ENCODE measurements around the gene SASH1.

SASH1 gene

GRCh38 chr6:148317051-148317450 lies 25.6 kb upstream of the SASH1 start:
- no peaks in the 10 kb centered on the region for H4K20me1 ChIP-seq (ENCODE audit: insufficient read depth, low read length)
- no peak for ATAC-seq (ENCODE audit: insufficient read depth, low read depth)
- H3K4me1 ChIP-seq (ENCODE audit: insufficient read depth, low read length) = no peaks in the 10 kb centered on the region
- H2AFZ ChIP-seq (ENCODE audit: low read depth, low read length) = no peak overlapping the region
- H3K27me3 ChIP-seq (ENCODE audit: insufficient read depth, low read length, poor library complexity) = peaks cover 5% of the 10 kb centered on the region
- H3K4me2 ChIP-seq (ENCODE audit: insufficient read depth, low read length) = no peak overlapping the region
- no peak overlapping the region for H3K4me3 ChIP-seq (ENCODE audit: low read depth in 1 of 2, low read length in 2 of 2)
- no peak overlapping the region for H3K27ac ChIP-seq (ENCODE audit: low read length)
- no peak overlapping the region for H3K9ac ChIP-seq (ENCODE audit: low read depth, low read length)
- no peaks in the 10 kb centered on the region for H3K79me2 ChIP-seq (ENCODE audit: insufficient read depth, low read length)
- TF ChIP-seq EZH2 (IDR thresholded peaks at IDR 0.05; ENCODE audit: borderline replicate concordance, low read depth, low read length, severe bottlenecking) = no peak
- TF ChIP-seq, protein P1, sequence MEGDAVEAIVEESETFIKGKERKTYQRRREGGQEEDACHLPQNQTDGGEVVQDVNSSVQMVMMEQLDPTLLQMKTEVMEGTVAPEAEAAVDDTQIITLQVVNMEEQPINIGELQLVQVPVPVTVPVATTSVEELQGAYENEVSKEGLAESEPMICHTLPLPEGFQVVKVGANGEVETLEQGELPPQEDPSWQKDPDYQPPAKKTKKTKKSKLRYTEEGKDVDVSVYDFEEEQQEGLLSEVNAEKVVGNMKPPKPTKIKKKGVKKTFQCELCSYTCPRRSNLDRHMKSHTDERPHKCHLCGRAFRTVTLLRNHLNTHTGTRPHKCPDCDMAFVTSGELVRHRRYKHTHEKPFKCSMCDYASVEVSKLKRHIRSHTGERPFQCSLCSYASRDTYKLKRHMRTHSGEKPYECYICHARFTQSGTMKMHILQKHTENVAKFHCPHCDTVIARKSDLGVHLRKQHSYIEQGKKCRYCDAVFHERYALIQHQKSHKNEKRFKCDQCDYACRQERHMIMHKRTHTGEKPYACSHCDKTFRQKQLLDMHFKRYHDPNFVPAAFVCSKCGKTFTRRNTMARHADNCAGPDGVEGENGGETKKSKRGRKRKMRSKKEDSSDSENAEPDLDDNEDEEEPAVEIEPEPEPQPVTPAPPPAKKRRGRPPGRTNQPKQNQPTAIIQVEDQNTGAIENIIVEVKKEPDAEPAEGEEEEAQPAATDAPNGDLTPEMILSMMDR (IDR thresholded peaks at IDR 0.05; ENCODE audit: borderline replicate concordance, extremely low read depth, low read length, poor library complexity, severe bottlenecking) = no peak
- no peaks in the 10 kb centered on the region for H3K9me3 ChIP-seq (ENCODE audit: insufficient read depth, low read length, severe bottlenecking)
- H3K36me3 ChIP-seq (ENCODE audit: insufficient read depth, low read length) = no peaks in the 10 kb centered on the region
- no peak for DNase-seq

DNA sequence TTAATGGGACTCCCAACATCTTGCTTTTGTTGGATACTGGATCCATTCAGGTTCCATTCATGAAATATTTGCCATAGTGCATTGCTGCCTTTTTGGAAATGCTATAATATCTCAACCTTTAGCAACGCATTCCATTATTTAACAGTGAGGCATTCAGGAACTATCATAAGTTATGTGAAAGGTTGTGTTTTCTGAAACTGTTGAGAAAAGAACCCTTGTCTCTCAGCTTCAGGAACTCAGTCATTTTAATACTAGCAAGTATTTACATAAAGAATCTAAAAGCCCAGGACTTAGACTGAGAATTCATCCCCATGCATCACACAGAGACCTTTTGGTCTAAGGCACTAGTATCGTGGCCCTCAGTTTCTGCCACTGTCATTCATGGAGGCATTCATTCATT lies 24.9 kb upstream of the SASH1 start:
- ATAC-seq (ENCODE audit: insufficient read depth, low read depth) (no peak), DNase-seq (no peak)
- peaks cover 5% of the 10 kb centered on the region for H3K27me3 ChIP-seq (ENCODE audit: insufficient read depth, low read length, poor library complexity)
- H3K27ac ChIP-seq (ENCODE audit: low read length) = no peak overlapping the region
- H3K4me1 ChIP-seq (ENCODE audit: insufficient read depth, low read length) = no peaks in the 10 kb centered on the region
- H3K9ac ChIP-seq (ENCODE audit: low read depth, low read length) = no peak overlapping the region
- no peaks in the 10 kb centered on the region for H3K9me3 ChIP-seq (ENCODE audit: insufficient read depth, low read length, severe bottlenecking)
- TF ChIP-seq, protein P1 (IDR thresholded peaks at IDR 0.05; ENCODE audit: borderline replicate concordance, extremely low read depth, low read length, poor library complexity, severe bottlenecking) = no peak
- TF ChIP-seq EZH2 (IDR thresholded peaks at IDR 0.05; ENCODE audit: borderline replicate concordance, low read depth, low read length, severe bottlenecking) = no peak
- no peak overlapping the region for H2AFZ ChIP-seq (ENCODE audit: low read depth, low read length)
- H3K4me3 ChIP-seq (ENCODE audit: low read depth in 1 of 2, low read length in 2 of 2) = no peak overlapping the region
- H4K20me1 ChIP-seq (ENCODE audit: insufficient read depth, low read length) = no peaks in the 10 kb centered on the region
- H3K4me2 ChIP-seq (ENCODE audit: insufficient read depth, low read length) = no peak overlapping the region
- no peaks in the 10 kb centered on the region for H3K36me3 ChIP-seq (ENCODE audit: insufficient read depth, low read length)
- H3K79me2 ChIP-seq (ENCODE audit: insufficient read depth, low read length) = no peaks in the 10 kb centered on the region

GRCh38 chr6:148322704-148323103 lies 19.9 kb upstream of the SASH1 start:
- ATAC-seq (ENCODE audit: insufficient read depth, low read depth) = no peak
- H2AFZ ChIP-seq (ENCODE audit: low read depth, low read length) = no peak overlapping the region
- no peak overlapping the region for H3K4me2 ChIP-seq (ENCODE audit: insufficient read depth, low read length)
- no peak overlapping the region for H3K4me3 ChIP-seq (ENCODE audit: low read depth in 1 of 2, low read length in 2 of 2)
- H3K9ac ChIP-seq (ENCODE audit: low read depth, low read length) = no peak overlapping the region
- TF ChIP-seq, protein P1 (IDR thresholded peaks at IDR 0.05; ENCODE audit: borderline replicate concordance, extremely low read depth, low read length, poor library complexity, severe bottlenecking) = no peak
- no peak for TF ChIP-seq EZH2 (IDR thresholded peaks at IDR 0.05; ENCODE audit: borderline replicate concordance, low read depth, low read length, severe bottlenecking)
- no peaks in the 10 kb centered on the region for H3K4me1 ChIP-seq (ENCODE audit: insufficient read depth, low read length)
- H3K27ac ChIP-seq (ENCODE audit: low read length) = no peak overlapping the region
- no peak for DNase-seq
- H3K36me3 ChIP-seq (ENCODE audit: insufficient read depth, low read length) = no peaks in the 10 kb centered on the region
- no peaks in the 10 kb centered on the region for H3K9me3 ChIP-seq (ENCODE audit: insufficient read depth, low read length, severe bottlenecking)
- H3K79me2 ChIP-seq (ENCODE audit: insufficient read depth, low read length) = no peaks in the 10 kb centered on the region
- no peaks in the 10 kb centered on the region for H3K27me3 ChIP-seq (ENCODE audit: insufficient read depth, low read length, poor library complexity)
- H4K20me1 ChIP-seq (ENCODE audit: insufficient read depth, low read length) = no peaks in the 10 kb centered on the region

DNA sequence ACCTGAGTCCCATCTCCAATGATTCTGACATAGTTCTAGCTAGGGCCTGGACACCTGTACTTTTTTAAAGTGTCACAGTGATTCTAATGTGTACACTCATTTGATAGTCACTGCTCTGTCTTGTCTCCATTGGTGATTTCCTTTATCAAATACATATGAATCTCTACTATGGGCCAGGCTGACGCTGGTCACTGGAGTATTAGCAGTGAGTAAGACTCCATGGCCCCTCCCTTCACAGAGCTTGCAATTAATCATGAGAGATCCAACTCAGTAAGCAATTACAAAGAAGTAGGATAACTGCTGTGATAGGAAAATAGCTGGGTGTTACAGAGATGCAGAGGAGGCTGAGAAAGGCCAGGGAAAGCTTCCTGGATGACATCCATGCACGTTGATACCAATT lies 19.3 kb upstream of the SASH1 start:
- TF ChIP-seq, protein P1 (IDR thresholded peaks at IDR 0.05; ENCODE audit: borderline replicate concordance, extremely low read depth, low read length, poor library complexity, severe bottlenecking) = no peak
- no peak for TF ChIP-seq EZH2 (IDR thresholded peaks at IDR 0.05; ENCODE audit: borderline replicate concordance, low read depth, low read length, severe bottlenecking)
- DNase-seq (no peak), ATAC-seq (ENCODE audit: insufficient read depth, low read depth) (no peak)

More for the DNA sequence above, 19.3 kb upstream of the SASH1 start:
- H3K9me3 ChIP-seq (ENCODE audit: insufficient read depth, low read length, severe bottlenecking) = no peaks in the 10 kb centered on the region
- no peaks in the 10 kb centered on the region for H4K20me1 ChIP-seq (ENCODE audit: insufficient read depth, low read length)
- H3K36me3 ChIP-seq (ENCODE audit: insufficient read depth, low read length) = no peaks in the 10 kb centered on the region
- H2AFZ ChIP-seq (ENCODE audit: low read depth, low read length) = no peak overlapping the region
- no peak overlapping the region for H3K27ac ChIP-seq (ENCODE audit: low read length)
- H3K79me2 ChIP-seq (ENCODE audit: insufficient read depth, low read length) = no peaks in the 10 kb centered on the region
- no peaks in the 10 kb centered on the region for H3K27me3 ChIP-seq (ENCODE audit: insufficient read depth, low read length, poor library complexity)
- no peaks in the 10 kb centered on the region for H3K4me1 ChIP-seq (ENCODE audit: insufficient read depth, low read length)
- no peak overlapping the region for H3K4me2 ChIP-seq (ENCODE audit: insufficient read depth, low read length)
- H3K9ac ChIP-seq (ENCODE audit: low read depth, low read length) = no peak overlapping the region
- H3K4me3 ChIP-seq (ENCODE audit: low read depth in 1 of 2, low read length in 2 of 2) = no peak overlapping the region
